Prostate gland (tissue), 2 donors: ENCODE results near the gene SPATA16. TPM values are rescaled to one million over a fixed set of nuclear protein-coding genes. Genes with fewer than 3 reads are reported as not detected.

ENCODE experiments used
- DNase-seq: peaks from one replicate; pipeline ENCODE4 v3.0.0-alpha.2; 2019; ENCODE audit warnings: low spot score
- H3K27ac ChIP-seq, 2 donors: fragments of 200-600 bp; sonication (generic); 2 replicates each; pipeline ENCODE4 v1.5.1; 2017 to 2019
- H3K27me3 ChIP-seq: fragments of 200-600 bp; sonication (generic); replicated peaks from 2 replicates; pipeline ENCODE4 v1.5.1; 2019; ENCODE audit not compliant: insufficient read depth
- H3K36me3 ChIP-seq, 2 donors: fragments of 200-600 bp; sonication (generic); 1 replicate in 1 of 2; 2 replicates in 1 of 2; pipeline versions ENCODE4 v1.5.1 to v1.8.1; 2017 to 2019
- H3K4me1 ChIP-seq: fragments of 200-600 bp; sonication (generic); replicated peaks from 2 replicates; pipeline ENCODE4 v1.5.1; 2019
- H3K4me3 ChIP-seq, 2 donors: fragments of 200-600 bp; sonication (generic); 2 replicates each; pipeline ENCODE4 v1.5.1; 2017 to 2019
- H3K9me3 ChIP-seq: fragments of 200-600 bp; sonication (generic); 2 replicates; pipeline ENCODE4 v1.5.1; 2017
- POLR2A ChIP-seq: fragments of 450-650 bp; IDR thresholded peaks from one replicate; pipeline ENCODE4 v1.6.1; 2016; ENCODE audit warnings: antibody characterized with exemption, mild to moderate bottlenecking
- POLR2AphosphoS5 ChIP-seq: sonication (generic); formaldehyde crosslinking; IDR thresholded peaks from one replicate; pipeline ENCODE4 v1.6.1; 2017; ENCODE audit warnings: antibody characterized with exemption
- WGBS: methylation state at CpG from one replicate; pipeline ENCODE4 v1.1.5; 2018; 5-methylcytosine and 5-hydroxymethylcytosine counted together
- intact Hi-C: fragments of 100-400 bp; cut with DNase I; formaldehyde crosslinking; loops from one replicate; pipeline ENCODE4 v1.14.2; 2022
- total RNA-seq, 2 donors: library from RNA; depleted of rRNA; stranded (reverse); fragments of >200 nt; gene quantifications; one replicate each; pipeline ENCODE4 v1.1.0, GENCODE V29; 2016
- TF ChIP-seq, protein P1 (sequence below), 4 experiments: fragments of 200-600 bp in 2 of 4; fragments of 450-650 bp in 2 of 4; sonication (generic) in 2 of 4; IDR thresholded peaks; 1 replicate in 3 of 4; 2 replicates in 1 of 4; pipeline ENCODE4 v1.5.1; 2016 to 2019; ENCODE audit warnings: antibody characterized with exemption in 4 of 4, mild to moderate bottlenecking in 2 of 4, moderate library complexity in 2 of 4

SPATA16 gene
- total RNA-seq, 2 donors from 2014 or later = 3.8 TPM; not detected in 1

DNA sequence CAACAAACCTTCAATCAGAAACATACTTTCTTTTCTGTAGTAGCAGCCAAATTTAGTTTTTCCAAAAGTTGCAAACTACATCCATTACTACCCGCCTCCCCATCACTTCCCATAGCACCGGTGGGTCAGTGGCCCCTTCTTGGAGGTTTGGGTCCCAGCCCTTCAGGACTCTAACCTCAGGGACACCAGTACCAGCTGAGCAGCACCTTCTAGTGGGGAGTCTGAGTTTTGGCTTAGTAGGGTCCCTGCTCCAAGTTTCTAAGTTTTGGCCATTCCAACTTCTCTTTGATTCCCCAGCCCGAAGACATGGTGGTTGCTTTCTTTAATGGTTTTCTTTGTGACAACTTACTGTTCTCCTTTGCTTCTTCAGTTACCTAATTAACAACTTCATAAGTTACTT lies 229.9 kb downstream of the SPATA16 start:
- 99% methylated on average over 3 of the region's 3 CpGs for WGBS
- Histone ChIP-seq H3K4me1 (no peaks in the 10 kb centered on the region), H3K27me3 (no peaks in the 10 kb centered on the region), H3K27ac (no peak overlapping the region), H3K9me3 (no peaks in the 10 kb centered on the region), H3K36me3 (no peaks in the 10 kb centered on the region), H3K4me3 (no peak overlapping the region)
- TF ChIP-seq, protein P1, sequence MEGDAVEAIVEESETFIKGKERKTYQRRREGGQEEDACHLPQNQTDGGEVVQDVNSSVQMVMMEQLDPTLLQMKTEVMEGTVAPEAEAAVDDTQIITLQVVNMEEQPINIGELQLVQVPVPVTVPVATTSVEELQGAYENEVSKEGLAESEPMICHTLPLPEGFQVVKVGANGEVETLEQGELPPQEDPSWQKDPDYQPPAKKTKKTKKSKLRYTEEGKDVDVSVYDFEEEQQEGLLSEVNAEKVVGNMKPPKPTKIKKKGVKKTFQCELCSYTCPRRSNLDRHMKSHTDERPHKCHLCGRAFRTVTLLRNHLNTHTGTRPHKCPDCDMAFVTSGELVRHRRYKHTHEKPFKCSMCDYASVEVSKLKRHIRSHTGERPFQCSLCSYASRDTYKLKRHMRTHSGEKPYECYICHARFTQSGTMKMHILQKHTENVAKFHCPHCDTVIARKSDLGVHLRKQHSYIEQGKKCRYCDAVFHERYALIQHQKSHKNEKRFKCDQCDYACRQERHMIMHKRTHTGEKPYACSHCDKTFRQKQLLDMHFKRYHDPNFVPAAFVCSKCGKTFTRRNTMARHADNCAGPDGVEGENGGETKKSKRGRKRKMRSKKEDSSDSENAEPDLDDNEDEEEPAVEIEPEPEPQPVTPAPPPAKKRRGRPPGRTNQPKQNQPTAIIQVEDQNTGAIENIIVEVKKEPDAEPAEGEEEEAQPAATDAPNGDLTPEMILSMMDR (IDR thresholded peaks at IDR 0.05) = no peak
- TF ChIP-seq POLR2AphosphoS5 (no peak), POLR2A (no peak)
- DNase-seq = no peak
- intact Hi-C loops = no loop called here

DNA sequence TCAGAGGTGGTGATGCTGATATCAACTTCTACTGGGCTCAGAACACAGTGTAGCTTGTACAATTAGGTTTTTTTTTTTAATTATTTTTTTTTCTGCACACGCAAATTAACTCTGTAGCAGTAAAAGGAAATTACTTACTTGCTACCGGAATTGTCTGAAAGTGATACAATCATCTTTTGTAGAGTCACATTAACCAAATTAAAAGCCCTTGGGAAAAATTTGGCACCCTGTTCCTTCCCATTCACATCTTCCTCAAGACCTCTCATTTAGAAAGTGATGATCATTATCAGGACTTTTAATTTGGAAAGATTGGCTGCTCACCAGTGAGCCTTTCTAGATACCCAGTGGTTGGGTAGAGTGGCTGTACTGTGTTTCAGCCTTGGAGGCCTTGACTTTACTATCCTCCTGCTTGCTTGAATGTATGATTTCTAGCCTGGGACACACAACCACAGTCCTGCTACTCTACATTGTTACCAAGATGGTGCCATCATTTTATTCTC lies 232.2 kb downstream of the SPATA16 start:
- Histone ChIP-seq H3K4me3 (no peak overlapping the region), H3K4me1 (no peaks in the 10 kb centered on the region), H3K36me3 (no peaks in the 10 kb centered on the region), H3K27ac (no peak overlapping the region), H3K27me3 (no peaks in the 10 kb centered on the region), H3K9me3 (no peaks in the 10 kb centered on the region)
- WGBS = 34% methylated on average over 2 of the region's 2 CpGs
- no peak for DNase-seq
- no peak for TF ChIP-seq POLR2A
- TF ChIP-seq, protein P1 (IDR thresholded peaks at IDR 0.05) = no peak
- TF ChIP-seq POLR2AphosphoS5 = no peak
- intact Hi-C loops = no loop called here

DNA sequence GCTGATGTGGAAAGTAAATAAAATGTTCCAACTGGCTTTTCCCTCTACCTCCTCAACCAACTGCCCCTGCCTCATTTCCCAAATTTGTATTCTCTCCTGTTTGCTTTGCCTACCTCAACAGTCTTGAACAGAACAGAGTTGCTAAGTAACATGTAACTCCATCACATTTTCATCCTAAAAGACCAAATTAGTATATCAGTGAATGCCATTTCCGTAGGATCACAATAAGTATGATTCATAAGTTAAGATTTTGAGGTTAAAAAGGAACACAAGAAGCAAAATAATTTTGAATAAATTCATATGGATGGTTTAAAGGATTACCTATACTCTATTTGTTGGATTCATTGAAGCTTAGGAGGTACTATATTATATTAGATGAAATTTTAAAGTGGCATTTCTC lies 235.6 kb downstream of the SPATA16 start:
- H3K4me1 ChIP-seq = no peaks in the 10 kb centered on the region
- intact Hi-C loops = no loop called here
- H3K9me3 ChIP-seq = no peaks in the 10 kb centered on the region
- 90% methylated on average over 1 of the region's 1 CpG for WGBS
- no peak for DNase-seq
- no peaks in the 10 kb centered on the region for H3K27me3 ChIP-seq
- TF ChIP-seq POLR2A = no peak
- no peak for TF ChIP-seq POLR2AphosphoS5
- TF ChIP-seq, protein P1 (IDR thresholded peaks at IDR 0.05) = no peak
- H3K4me3 ChIP-seq = no peak overlapping the region
- H3K27ac ChIP-seq = no peak overlapping the region
- H3K36me3 ChIP-seq = no peaks in the 10 kb centered on the region

DNA sequence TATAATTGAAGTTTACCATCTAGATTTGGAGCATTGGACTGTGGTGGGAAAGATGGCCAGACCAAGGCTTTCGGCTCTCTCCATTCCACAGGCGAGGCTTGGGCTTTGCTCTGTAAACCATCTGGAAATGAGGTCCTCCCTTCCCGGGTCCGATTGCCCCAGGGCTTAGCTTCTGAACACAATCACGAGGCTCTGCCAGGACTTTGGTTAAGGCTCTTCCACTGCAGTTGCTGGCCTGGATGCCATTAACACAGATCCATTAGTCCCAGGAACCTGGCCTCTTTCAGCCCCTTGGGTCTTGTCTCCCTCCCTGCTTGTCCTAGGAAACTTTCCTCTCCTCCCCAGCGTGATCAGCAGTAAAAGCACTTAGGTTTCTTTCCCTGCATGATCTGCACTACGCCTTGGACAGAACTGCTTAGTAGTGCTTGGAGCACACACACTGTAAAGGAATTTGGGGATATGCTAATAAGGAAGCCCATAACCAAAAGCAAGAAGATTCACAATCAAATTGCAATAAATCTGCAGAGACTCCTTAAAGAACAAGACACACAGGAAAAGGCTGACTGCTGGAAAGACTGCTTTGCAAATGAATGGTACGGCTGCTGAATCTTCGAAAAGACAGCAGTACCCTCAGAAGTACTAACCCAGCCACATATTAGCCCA lies 236.2 kb downstream of the SPATA16 start:
- DNase-seq = no peak
- Histone ChIP-seq H3K4me1 (no peaks in the 10 kb centered on the region), H3K4me3 (no peak overlapping the region), H3K9me3 (no peaks in the 10 kb centered on the region), H3K36me3 (no peaks in the 10 kb centered on the region), H3K27me3 (no peaks in the 10 kb centered on the region), H3K27ac (no peak overlapping the region)
- TF ChIP-seq POLR2AphosphoS5 (no peak), POLR2A (no peak)
- TF ChIP-seq, protein P1 (IDR thresholded peaks at IDR 0.05) = no peak
- intact Hi-C loops = no loop called here
- WGBS = 65% methylated on average over 9 of the region's 9 CpGs
